Neural cell (in vitro differentiated cells): ENCODE results near the gene CACNA1B. TPM values are rescaled to one million over a fixed set of nuclear protein-coding genes. Genes with fewer than 3 reads are reported as not detected.

Experiments used
- H2AFZ ChIP-seq: fragments of 200-600, 300-800 bp; sonication (generic), shearing (Covaris generic); 2 replicates; pipeline ENCODE4 v1.6.0; 2014; ENCODE audit warnings: low read depth, mild to moderate bottlenecking, antibody characterized with exemption, low read length, moderate library complexity
- H3F3A ChIP-seq: fragments of 200-600 bp; shearing (Covaris generic); 2 replicates; pipeline ENCODE4 v1.6.1; 2016; ENCODE audit warnings: mild to moderate bottlenecking, moderate library complexity, mixed read lengths, antibody characterized with exemption, low read length; ENCODE audit not compliant: insufficient read depth, poor library complexity, severe bottlenecking
- H3K27ac ChIP-seq: fragments of 200-600, 300-800 bp; sonication (generic), shearing (Covaris generic); 2 replicates; pipeline ENCODE4 v1.5.1; 2014; ENCODE audit warnings: mild to moderate bottlenecking, low read length, moderate library complexity
- H3K27me3 ChIP-seq: fragments of 300-800, 200-600 bp; sonication (generic), shearing (Covaris generic); 2 replicates; pipeline ENCODE4 v1.6.0; 2014; ENCODE audit warnings: mild to moderate bottlenecking, low read depth, low read length, moderate library complexity; ENCODE audit not compliant: insufficient read depth
- H3K36me3 ChIP-seq: fragments of 300-800, 200-600 bp; sonication (generic), shearing (Covaris generic); 2 replicates; pipeline ENCODE4 v1.5.1; 2014; ENCODE audit warnings: mild to moderate bottlenecking, antibody characterized with exemption, low read length, moderate library complexity; ENCODE audit not compliant: insufficient read depth
- H3K4me2 ChIP-seq: fragments of 300-800, 200-600 bp; sonication (generic), shearing (Covaris generic); 2 replicates; pipeline ENCODE4 v1.6.0; 2014; ENCODE audit warnings: mild to moderate bottlenecking, low read length
- H3K4me3 ChIP-seq: fragments of 300-800, 200-600 bp; sonication (generic), shearing (Covaris generic); 2 replicates; pipeline ENCODE4 v1.5.1; 2014; ENCODE audit warnings: mild to moderate bottlenecking, low read length, moderate library complexity
- H3K79me2 ChIP-seq: fragments of 200-600 bp; shearing (Covaris generic); replicated peaks from 2 replicates; pipeline ENCODE4 v1.6.0; 2014; ENCODE audit warnings: mild to moderate bottlenecking, low read length, moderate library complexity; ENCODE audit not compliant: insufficient read depth
- H3K9ac ChIP-seq: fragments of 300-800, 200-600 bp; sonication (generic), shearing (Covaris generic); 2 replicates; pipeline ENCODE4 v1.6.1; 2016; ENCODE audit warnings: mild to moderate bottlenecking, low read length, mixed read lengths
- H3K9me2 ChIP-seq: fragments of 200-600 bp; shearing (Covaris generic); 2 replicates; pipeline ENCODE4 v1.6.1; 2016; ENCODE audit warnings: mild to moderate bottlenecking, low read length, mixed read lengths; ENCODE audit not compliant: insufficient read depth
- H3K9me3 ChIP-seq: fragments of 200-600, 300-800 bp; sonication (generic), shearing (Covaris generic); 2 replicates; pipeline ENCODE4 v1.6.1; 2016; ENCODE audit warnings: mild to moderate bottlenecking, mixed run types, low read length, moderate library complexity, mixed read lengths
- H4K20me1 ChIP-seq: fragments of 200-600 bp; shearing (Covaris generic); 2 replicates; pipeline ENCODE4 v1.6.1; 2016; ENCODE audit warnings: mild to moderate bottlenecking, mixed run types; ENCODE audit not compliant: insufficient read depth
- EP300 ChIP-seq: fragments of 450-650 bp; conservative IDR thresholded peaks from 2 replicates; pipeline ENCODE4 v1.6.1; 2014; ENCODE audit warnings: antibody characterized with exemption, mild to moderate bottlenecking, moderate library complexity; ENCODE audit not compliant: poor library complexity, severe bottlenecking
- EZH2 ChIP-seq: fragments of 200-600, 300-800 bp; shearing (Covaris generic), sonication (generic); IDR thresholded peaks from 2 replicates; pipeline ENCODE4 v1.6.1; 2014; ENCODE audit warnings: antibody characterized with exemption, low read length, borderline replicate concordance, mild to moderate bottlenecking; ENCODE audit not compliant: insufficient read depth, poor library complexity, severe bottlenecking
- MXI1 ChIP-seq: fragments of 450-650 bp; conservative IDR thresholded peaks from 2 replicates; pipeline ENCODE4 v1.6.1; 2014; ENCODE audit warnings: antibody characterized with exemption, mild to moderate bottlenecking; ENCODE audit not compliant: poor library complexity, severe bottlenecking
- POLR2AphosphoS5 ChIP-seq: IDR thresholded peaks from 2 replicates; pipeline ENCODE4 v1.6.1; 2012
- RAD21 ChIP-seq: fragments of 450-650 bp; conservative IDR thresholded peaks from 2 replicates; pipeline ENCODE4 v1.6.1; 2014; ENCODE audit warnings: antibody characterized with exemption, mild to moderate bottlenecking, moderate library complexity
- SMC3 ChIP-seq: fragments of 450-650 bp; conservative IDR thresholded peaks from 2 replicates; pipeline ENCODE4 v1.6.1; 2014; ENCODE audit warnings: antibody characterized with exemption, mild to moderate bottlenecking, moderate library complexity; ENCODE audit not compliant: poor library complexity
- TAF1 ChIP-seq: IDR thresholded peaks from 2 replicates; pipeline ENCODE4 v1.6.1; 2012; ENCODE audit warnings: low read depth
- polyA plus RNA-seq: library from polyadenylated mRNA; depleted of rRNA; stranded (reverse); fragments of >200 nt; gene quantifications from 2 replicates; pipeline ENCODE4 v1.2.3, GENCODE V29; 2014
- TF ChIP-seq, protein P1 (sequence below): IDR thresholded peaks from 2 replicates; pipeline ENCODE4 v1.6.1; 2012; ENCODE audit warnings: borderline replicate concordance
- TF ChIP-seq, protein P2 (sequence below): fragments of 450-650 bp; IDR thresholded peaks from 2 replicates; pipeline ENCODE4 v1.5.1; 2014; ENCODE audit warnings: antibody characterized with exemption, mild to moderate bottlenecking, moderate library complexity; ENCODE audit not compliant: poor library complexity, severe bottlenecking

The CACNA1B gene
- polyA plus RNA-seq, 1 donor from 2014 or later = 5.8 TPM

DNA sequence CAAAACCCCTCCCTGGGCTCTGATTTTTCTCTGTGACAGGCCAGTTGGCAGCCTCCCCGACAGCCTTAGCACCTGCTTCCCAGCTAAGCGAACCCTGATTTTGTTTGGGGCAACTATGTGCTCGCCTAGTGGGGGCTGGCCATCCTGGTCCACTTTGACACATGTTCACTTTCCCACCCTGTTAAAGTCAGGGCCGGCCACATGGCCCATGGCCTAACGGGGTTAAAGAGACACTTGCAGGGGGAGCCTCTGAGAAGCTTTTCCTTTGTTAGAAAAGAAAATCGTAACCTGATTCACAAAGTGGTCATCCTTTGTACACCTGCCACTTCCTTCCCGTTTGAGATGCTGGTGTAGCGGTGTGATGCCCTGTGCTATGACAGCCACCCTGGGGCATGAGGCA is 1.3 kb upstream of the CACNA1B start:
- TF ChIP-seq POLR2AphosphoS5 (no peak), MXI1 (no peak), EP300 (no peak), RAD21 (no peak), TAF1 (no peak), SMC3 (no peak), EZH2 (no peak)
- TF ChIP-seq, protein P1, sequence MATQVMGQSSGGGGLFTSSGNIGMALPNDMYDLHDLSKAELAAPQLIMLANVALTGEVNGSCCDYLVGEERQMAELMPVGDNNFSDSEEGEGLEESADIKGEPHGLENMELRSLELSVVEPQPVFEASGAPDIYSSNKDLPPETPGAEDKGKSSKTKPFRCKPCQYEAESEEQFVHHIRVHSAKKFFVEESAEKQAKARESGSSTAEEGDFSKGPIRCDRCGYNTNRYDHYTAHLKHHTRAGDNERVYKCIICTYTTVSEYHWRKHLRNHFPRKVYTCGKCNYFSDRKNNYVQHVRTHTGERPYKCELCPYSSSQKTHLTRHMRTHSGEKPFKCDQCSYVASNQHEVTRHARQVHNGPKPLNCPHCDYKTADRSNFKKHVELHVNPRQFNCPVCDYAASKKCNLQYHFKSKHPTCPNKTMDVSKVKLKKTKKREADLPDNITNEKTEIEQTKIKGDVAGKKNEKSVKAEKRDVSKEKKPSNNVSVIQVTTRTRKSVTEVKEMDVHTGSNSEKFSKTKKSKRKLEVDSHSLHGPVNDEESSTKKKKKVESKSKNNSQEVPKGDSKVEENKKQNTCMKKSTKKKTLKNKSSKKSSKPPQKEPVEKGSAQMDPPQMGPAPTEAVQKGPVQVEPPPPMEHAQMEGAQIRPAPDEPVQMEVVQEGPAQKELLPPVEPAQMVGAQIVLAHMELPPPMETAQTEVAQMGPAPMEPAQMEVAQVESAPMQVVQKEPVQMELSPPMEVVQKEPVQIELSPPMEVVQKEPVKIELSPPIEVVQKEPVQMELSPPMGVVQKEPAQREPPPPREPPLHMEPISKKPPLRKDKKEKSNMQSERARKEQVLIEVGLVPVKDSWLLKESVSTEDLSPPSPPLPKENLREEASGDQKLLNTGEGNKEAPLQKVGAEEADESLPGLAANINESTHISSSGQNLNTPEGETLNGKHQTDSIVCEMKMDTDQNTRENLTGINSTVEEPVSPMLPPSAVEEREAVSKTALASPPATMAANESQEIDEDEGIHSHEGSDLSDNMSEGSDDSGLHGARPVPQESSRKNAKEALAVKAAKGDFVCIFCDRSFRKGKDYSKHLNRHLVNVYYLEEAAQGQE = no peak
- TF ChIP-seq, protein P2, sequence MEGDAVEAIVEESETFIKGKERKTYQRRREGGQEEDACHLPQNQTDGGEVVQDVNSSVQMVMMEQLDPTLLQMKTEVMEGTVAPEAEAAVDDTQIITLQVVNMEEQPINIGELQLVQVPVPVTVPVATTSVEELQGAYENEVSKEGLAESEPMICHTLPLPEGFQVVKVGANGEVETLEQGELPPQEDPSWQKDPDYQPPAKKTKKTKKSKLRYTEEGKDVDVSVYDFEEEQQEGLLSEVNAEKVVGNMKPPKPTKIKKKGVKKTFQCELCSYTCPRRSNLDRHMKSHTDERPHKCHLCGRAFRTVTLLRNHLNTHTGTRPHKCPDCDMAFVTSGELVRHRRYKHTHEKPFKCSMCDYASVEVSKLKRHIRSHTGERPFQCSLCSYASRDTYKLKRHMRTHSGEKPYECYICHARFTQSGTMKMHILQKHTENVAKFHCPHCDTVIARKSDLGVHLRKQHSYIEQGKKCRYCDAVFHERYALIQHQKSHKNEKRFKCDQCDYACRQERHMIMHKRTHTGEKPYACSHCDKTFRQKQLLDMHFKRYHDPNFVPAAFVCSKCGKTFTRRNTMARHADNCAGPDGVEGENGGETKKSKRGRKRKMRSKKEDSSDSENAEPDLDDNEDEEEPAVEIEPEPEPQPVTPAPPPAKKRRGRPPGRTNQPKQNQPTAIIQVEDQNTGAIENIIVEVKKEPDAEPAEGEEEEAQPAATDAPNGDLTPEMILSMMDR = no peak
- Histone ChIP-seq H3K36me3 (no peaks in the 10 kb centered on the region), H3K27ac (no peak overlapping the region), H4K20me1 (no peaks in the 10 kb centered on the region), H3K9me2 (no peaks in the 10 kb centered on the region), H3K27me3 (no peaks in the 10 kb centered on the region), H3K9ac (no peak overlapping the region), H3F3A (no peaks in the 10 kb centered on the region), H3K4me3 (no peak overlapping the region), H3K4me2 (no peak overlapping the region), H3K9me3 (no peaks in the 10 kb centered on the region), H2AFZ (no peak overlapping the region), H3K79me2 (no peaks in the 10 kb centered on the region)

DNA sequence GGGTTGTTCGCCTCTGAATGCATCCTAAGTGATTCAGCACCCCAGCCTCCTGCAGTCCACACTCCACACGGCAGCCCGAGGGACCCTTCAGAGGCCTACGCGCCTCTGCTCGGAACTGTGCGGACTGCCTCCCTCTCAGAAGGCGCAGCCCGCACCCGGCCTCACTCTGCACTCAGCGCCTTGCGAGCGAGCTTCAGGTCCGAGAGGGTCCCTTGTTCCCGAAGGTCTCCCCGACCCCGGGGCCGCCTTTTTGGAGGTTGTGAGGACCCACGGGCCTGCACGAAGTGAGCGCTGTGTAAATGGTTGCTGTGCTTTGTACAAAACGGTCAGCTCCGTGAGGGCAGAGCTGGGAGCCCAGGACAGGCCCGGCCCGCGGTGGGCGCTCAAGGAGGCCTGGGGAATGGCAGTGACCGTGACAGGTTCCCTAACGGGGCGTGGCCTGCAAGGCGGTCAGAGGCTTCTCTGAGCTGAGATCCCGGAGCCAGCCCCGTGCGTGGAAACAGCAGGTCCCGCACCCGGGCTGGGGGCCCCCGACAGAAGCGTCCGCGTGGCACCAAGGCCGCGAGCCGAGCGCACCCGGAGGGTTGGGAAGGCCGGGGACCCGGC is 698 bp upstream of the CACNA1B start:
- H3K9ac ChIP-seq = no peak overlapping the region
- H2AFZ ChIP-seq = no peak overlapping the region
- H3K27ac ChIP-seq = no peak overlapping the region
- no peaks in the 10 kb centered on the region for H3F3A ChIP-seq
- H3K4me3 ChIP-seq = no peak overlapping the region
- H3K27me3 ChIP-seq = no peaks in the 10 kb centered on the region
- H3K9me3 ChIP-seq = no peaks in the 10 kb centered on the region
- H3K79me2 ChIP-seq = no peaks in the 10 kb centered on the region
- H3K9me2 ChIP-seq = no peaks in the 10 kb centered on the region
- no peak for TF ChIP-seq SMC3
- TF ChIP-seq EZH2 = no peak
- TF ChIP-seq TAF1 = no peak
- TF ChIP-seq, protein P1 = no peak
- TF ChIP-seq RAD21 = no peak
- TF ChIP-seq, protein P2 = no peak
- no peak for TF ChIP-seq POLR2AphosphoS5
- TF ChIP-seq EP300 = no peak
- TF ChIP-seq MXI1 = no peak
- no peak overlapping the region for H3K4me2 ChIP-seq
- H3K36me3 ChIP-seq = no peaks in the 10 kb centered on the region
- no peaks in the 10 kb centered on the region for H4K20me1 ChIP-seq
